T47D (cell line): ENCODE measurements around the gene CREB1.
"Not testable (repeated sequence)": the region's sequence is repeated elsewhere in the genome, so short reads cannot be mapped to it uniquely, and the experiment has no call there.

Source experiments
- DNase-seq, 2 experiments: peaks; one replicate each; pipeline versions ENCODE4 v3.0.0 to v3.0.0-alpha.2; 2011 to 2012; ENCODE audit warnings: low read depth in 1 of 2, low spot score in 1 of 2
- JUND ChIP-seq: IDR thresholded peaks from 2 replicates; pipeline ENCODE4 v1.6.1; 2012; ENCODE audit warnings: low read depth
- in situ Hi-C: cut with HindIII; loops from 2 replicates; pipeline ENCODE4 v1.10.0; 2016; ENCODE audit warnings: low sequenced_read_pairs, low pct_unique_long_range_greater_than_20kb

The CREB1 gene

DNA sequence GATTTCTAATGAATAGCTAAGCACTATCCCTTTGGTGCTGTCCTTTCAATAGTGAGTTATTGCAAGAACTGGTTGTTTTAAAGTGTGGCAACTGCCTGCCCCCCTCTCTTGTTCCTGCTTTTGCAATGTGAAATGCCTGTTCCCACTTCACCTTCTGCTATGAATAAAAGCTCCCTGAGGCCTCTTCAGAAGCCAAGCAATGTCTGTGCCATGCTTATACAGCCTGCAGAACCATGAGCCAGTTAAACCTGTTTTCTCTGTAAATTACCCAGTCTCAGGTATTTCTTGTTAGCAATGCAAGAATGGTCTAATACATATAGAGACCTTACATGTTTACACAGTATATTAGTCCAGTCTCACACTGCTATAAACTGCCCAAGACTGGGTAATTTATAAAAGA lies 110.4 kb downstream of the CREB1 start:
- no peak for TF ChIP-seq JUND
- DNase-seq, result peak in 1 of 2 experiments; percentile 16
- in situ Hi-C loops, result no loop called here

DNA sequence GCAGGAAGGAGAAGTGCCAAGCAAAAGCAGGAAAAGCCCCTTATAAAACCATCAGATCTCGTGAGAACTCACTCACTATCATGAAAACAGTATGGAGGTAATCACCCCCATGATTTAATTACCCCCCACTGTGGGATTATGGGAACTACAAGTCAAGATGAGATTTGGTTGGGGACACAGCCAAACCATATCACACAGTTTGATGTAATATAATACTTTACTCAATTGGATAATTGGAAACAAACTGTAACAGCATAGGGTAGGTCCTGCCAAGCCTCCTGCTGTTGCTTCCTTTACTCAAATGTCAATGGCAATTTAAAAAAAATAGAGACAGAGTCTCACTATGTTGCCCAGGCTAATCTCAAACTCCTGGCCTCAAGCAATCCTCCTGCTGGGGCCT lies 110.9 kb downstream of the CREB1 start:
- TF ChIP-seq JUND, result no peak
- no peak for DNase-seq
- in situ Hi-C loops, result no loop called here

DNA sequence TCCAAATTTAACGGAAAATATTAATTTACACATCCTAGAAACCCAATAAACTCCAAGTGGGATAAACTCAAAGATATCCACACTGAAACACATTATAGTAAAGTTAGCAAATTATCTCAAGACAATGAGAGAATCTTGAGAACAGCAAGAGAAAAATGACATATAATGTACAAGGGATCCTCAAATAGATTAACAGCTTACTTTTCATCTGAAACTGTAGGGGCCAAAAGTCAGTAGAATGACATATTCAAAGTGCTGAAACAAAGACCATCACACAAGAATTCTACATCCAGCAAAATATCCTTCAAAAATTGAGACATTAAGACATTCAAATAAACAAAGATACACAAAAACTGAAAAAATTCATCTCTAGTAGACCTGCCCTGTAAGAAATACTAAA lies 114.1 kb downstream of the CREB1 start:
- no peak for DNase-seq
- in situ Hi-C loops, result no loop called here
- no peak for TF ChIP-seq JUND

DNA sequence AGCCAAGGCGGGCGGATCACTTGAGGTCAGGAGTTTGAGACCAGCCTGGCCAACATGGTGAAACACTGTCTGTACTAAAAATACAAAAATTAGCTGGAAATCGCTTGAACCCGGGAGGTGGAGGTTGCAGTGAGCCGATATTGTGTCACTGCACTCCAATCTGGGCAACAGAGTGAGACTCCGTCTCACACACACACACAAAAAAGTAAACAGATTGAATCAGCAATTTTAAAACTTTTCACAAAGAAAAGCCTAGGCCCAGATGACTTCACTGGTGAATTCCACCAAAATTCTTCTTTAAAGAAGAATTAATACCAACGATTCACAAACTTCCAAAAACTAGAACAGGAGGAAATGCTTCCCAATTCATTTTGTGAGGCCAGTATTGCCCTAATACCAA lies 116.8 kb downstream of the CREB1 start:
- DNase-seq, in situ Hi-C loops: not testable (repeated sequence)
